ENCODE results near the gene ODAD2. TPM values are rescaled to one million over a fixed set of nuclear protein-coding genes. Genes with fewer than 3 reads are reported as not detected.

ODAD2 gene
- total and polyA plus RNA-seq, 2 of the 8 experiments (the other 6 are each of a cell fraction or from before 2014, with no cell fraction given): 0.95 to 4.3 TPM

DNA sequence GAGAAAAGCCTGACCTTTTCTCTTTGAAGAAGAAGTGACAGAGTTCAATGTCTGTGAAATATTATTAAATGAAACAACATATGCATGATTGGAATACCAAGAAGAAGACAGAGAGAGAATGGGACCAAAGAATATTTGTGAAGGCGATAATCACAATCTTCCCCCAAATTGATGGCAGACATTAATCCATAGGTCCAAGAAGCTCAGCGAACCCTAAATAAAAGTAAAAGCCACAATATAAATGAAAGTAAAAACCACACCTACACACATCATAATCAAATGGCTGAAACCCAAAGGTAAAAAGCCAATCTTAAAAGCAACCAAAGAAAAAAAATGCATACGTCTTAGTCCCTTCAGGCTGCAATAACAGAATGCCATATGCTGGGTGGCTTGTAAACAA lies 84.0 kb downstream of the ODAD2 start:
- H2AFZ ChIP-seq (ENCODE audit: low read length): no peak overlapping the region
- 93% methylated on average over 3 of the region's 3 CpGs; no CpG with 5 or more reads in 1 of the 2 experiments for WGBS, 2 experiments (ENCODE audit: extremely low coverage in 1 of 2, insufficient coverage in 1 of 2, insufficient read length in 1 of 2, insufficient replicate concordance in 2 of 2, low coverage in 1 of 2, low lambda C conversion rate in 2 of 2, missing lambda C conversion rate in 1 of 2)
- no peak overlapping the region for H2BK12ac ChIP-seq (ENCODE audit: low read depth, low read length)
- no peak overlapping the region for H3K4me3 ChIP-seq (ENCODE audit: extremely low read depth in 1 of 4, insufficient read depth in 2 of 4, low read depth in 3 of 4, low read length in 4 of 4)
- no peak overlapping the region for H4K91ac ChIP-seq (replicated peaks; ENCODE audit: insufficient read length, low read length)
- H3K27ac ChIP-seq (ENCODE audit: low read depth, low read length): no peak overlapping the region
- ChIA-PET CTCF (ENCODE audit: partially characterized antibody) (no interaction called here), POLR2A (ENCODE audit: partially characterized antibody) (no interaction called here)
- H3K9ac ChIP-seq (replicated peaks in 1 of 4; ENCODE audit: extremely low read depth in 1 of 4, low read depth in 3 of 4, low read length in 3 of 4): no peak overlapping the region
- H3K4ac ChIP-seq (replicated peaks; ENCODE audit: insufficient read length, low read depth, low read length): no peak overlapping the region
- H4K8ac ChIP-seq (ENCODE audit: extremely low read depth, insufficient read depth, low read length): no peak overlapping the region
- H3K9me3 ChIP-seq (ENCODE audit: insufficient read depth in 2 of 2, low read depth in 1 of 2, low read length in 1 of 2): no peaks in the 10 kb centered on the region
- H3K36me3 ChIP-seq (ENCODE audit: control insufficient read depth in 2 of 4, insufficient read depth in 4 of 4, low read length in 3 of 4): no peaks in the 10 kb centered on the region
- no peak overlapping the region for H3K18ac ChIP-seq (ENCODE audit: extremely low read depth, low read length)
- H3K79me2 ChIP-seq (ENCODE audit: control insufficient read depth in 1 of 2, insufficient read depth in 2 of 2, low read length in 2 of 2): no peaks in the 10 kb centered on the region
- H3K23me2 ChIP-seq (ENCODE audit: low read depth, low read length): no peaks in the 10 kb centered on the region
- DNase-seq (ENCODE audit: low read depth in 1 of 2, low spot score in 2 of 2) (no peak), FAIRE-seq (no peak)
- peaks cover 0 to 8% (median 4%) of the 10 kb centered on the region in 4 experiments; a peak in 4 of 7 replicates for H3K4me1 ChIP-seq (replicated peaks in 1 of 4; ENCODE audit: control insufficient read depth in 3 of 4, insufficient read depth in 4 of 4, low read length in 3 of 4)
- TF ChIP-seq ASH2L (IDR thresholded peaks at IDR 0.05; ENCODE audit: low read length) (no peak), CBX8 (IDR thresholded peaks at IDR 0.05; ENCODE audit: borderline replicate concordance, low read depth, low read length) (no peak), RXRA (IDR thresholded peaks at IDR 0.05; ENCODE audit: insufficient read depth, low read depth, low read length) (no peak), CEBPB (IDR thresholded peaks at IDR 0.05; ENCODE audit: low read depth, low read length) (no peak), SIRT6 (IDR thresholded peaks at IDR 0.05; ENCODE audit: low read length) (no peak), JUND (IDR thresholded peaks at IDR 0.05; ENCODE audit: low read length) (no peak), ZNF274 (IDR thresholded peaks at IDR 0.05; ENCODE audit: borderline replicate concordance, extremely low read depth, low read length) (no peak), SP1 (IDR thresholded peaks at IDR 0.05; ENCODE audit: low read depth, low read length) (no peak), CTBP2 (IDR thresholded peaks at IDR 0.05; ENCODE audit: borderline replicate concordance, insufficient read depth, insufficient read length, low read length) (no peak), EP300 (IDR thresholded peaks at IDR 0.05; ENCODE audit: borderline replicate concordance in 1 of 2, low read depth in 2 of 2, low read length in 2 of 2) (no peak)
- no peak overlapping the region for H2BK15ac ChIP-seq (ENCODE audit: low read length)
- no peak overlapping the region for H2BK120ac ChIP-seq (replicated peaks; ENCODE audit: low read depth, low read length)
- H2AK5ac ChIP-seq (ENCODE audit: low read depth, low read length): no peak overlapping the region
- H3K14ac ChIP-seq (ENCODE audit: insufficient read length): no peak overlapping the region
- H3K56ac ChIP-seq (replicated peaks; ENCODE audit: insufficient read length, low read depth, low read length): no peak overlapping the region
- H3K23ac ChIP-seq (ENCODE audit: insufficient read length): no peak overlapping the region
- H4K20me1 ChIP-seq (replicated peaks in 1 of 2; ENCODE audit: control insufficient read depth in 1 of 2, insufficient read depth in 2 of 2, low read length in 2 of 2): no peaks in the 10 kb centered on the region
- H2BK20ac ChIP-seq (ENCODE audit: low read length): no peak overlapping the region
- H2BK5ac ChIP-seq (ENCODE audit: low read depth, low read length): no peak overlapping the region
- H3K79me1 ChIP-seq (ENCODE audit: low read depth, low read length): no peaks in the 10 kb centered on the region
- H3K4me2 ChIP-seq (ENCODE audit: insufficient read depth in 1 of 2, low read depth in 2 of 2, low read length in 2 of 2): no peak overlapping the region
- no peaks in the 10 kb centered on the region for H3K27me3 ChIP-seq (replicated peaks in 1 of 4; ENCODE audit: control insufficient read depth in 3 of 4, extremely low read depth in 1 of 4, insufficient read depth in 3 of 4, low read length in 3 of 4)
- H4K5ac ChIP-seq (ENCODE audit: insufficient read length, low read depth, low read length): no peak overlapping the region

All from H1 (cell line).